Stimulated activated naive CD8-positive, alpha-beta T cell treated with anti-CD3 and anti-CD28 coated beads, Interleukin-15, amount 100 ng/mL, for 72 hours (primary cell): ENCODE results near the gene CACNA1S.

Experiments used
- ATAC-seq: fragments of 150-1000 bp; cut with Tn5 transposase; 2 replicates; pipeline ENCODE4 v1.10.0; 2021; ENCODE audit warnings: mild to moderate bottlenecking, moderate library complexity
- DNase-seq, 2 donors: peaks; one replicate each; pipeline ENCODE4 v3.0.0; 2021 to 2022
- H3K27ac Mint-ChIP-seq, 2 donors: one replicate each; pipeline ENCODE4 v1.8.0; 2022; ENCODE audit warnings: mild to moderate bottlenecking in 2 of 2, mixed read lengths in 2 of 2, moderate library complexity in 2 of 2
- H3K27me3 Mint-ChIP-seq: one replicate; pipeline ENCODE4 v1.8.0; 2022; ENCODE audit warnings: mixed read lengths
- H3K4me1 Mint-ChIP-seq: one replicate; pipeline ENCODE4 v1.8.0; 2022; ENCODE audit warnings: mild to moderate bottlenecking, mixed read lengths
- H3K4me3 Mint-ChIP-seq, 2 donors: one replicate each; pipeline ENCODE4 v1.8.0; 2022; ENCODE audit warnings: mild to moderate bottlenecking in 2 of 2, mixed read lengths in 2 of 2, moderate library complexity in 1 of 2
- H3K9me3 Mint-ChIP-seq, 2 donors: one replicate each; pipeline ENCODE4 v1.8.0; 2022; ENCODE audit warnings: mixed read lengths in 2 of 2

CACNA1S gene

DNA sequence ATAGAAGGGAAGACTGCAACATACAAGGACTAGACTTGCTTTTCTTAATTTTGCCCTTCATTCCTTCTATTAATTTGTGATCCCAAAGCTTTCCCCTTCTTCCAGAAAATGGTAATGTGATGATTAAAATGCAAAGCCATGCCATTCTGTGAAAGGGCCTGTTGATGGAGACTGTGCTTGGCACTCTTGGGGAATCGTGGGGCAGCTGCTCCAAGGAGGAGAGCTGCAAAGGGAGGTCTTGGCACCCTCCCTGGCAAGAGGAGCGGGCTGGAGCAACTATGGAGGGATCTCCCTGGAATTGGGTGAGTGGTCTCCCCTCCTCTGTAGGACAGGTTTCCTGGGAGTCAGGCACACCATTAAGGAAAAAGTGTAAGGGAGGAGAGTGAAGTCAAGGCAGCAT is 16.6 kb downstream of the CACNA1S start:
- no peak overlapping the region for H3K4me3 Mint-ChIP-seq
- ATAC-seq (no peak), DNase-seq (no peak)
- no peaks in the 10 kb centered on the region for H3K9me3 Mint-ChIP-seq
- no peaks in the 10 kb centered on the region for H3K27me3 Mint-ChIP-seq
- no peak overlapping the region for H3K27ac Mint-ChIP-seq
- no peaks in the 10 kb centered on the region for H3K4me1 Mint-ChIP-seq

DNA sequence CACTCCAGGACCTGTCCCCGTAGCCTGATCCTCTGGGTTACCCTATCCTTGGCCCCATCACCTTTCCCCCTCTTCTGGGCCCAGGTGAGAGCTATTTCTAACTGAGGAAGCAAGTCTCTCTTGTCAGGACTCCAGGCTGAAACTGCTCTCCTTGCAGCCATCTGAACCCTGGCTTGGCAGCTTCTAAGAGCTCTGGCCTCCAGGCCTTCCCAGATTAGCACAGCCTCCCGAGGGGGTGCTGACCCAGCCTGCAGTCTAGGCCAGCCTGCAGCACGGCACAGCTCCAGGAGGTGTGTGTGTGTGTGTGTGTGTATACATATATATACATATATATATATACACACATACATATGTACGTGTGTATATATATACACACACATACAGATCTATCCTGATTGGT is 17.4 kb downstream of the CACNA1S start:
- DNase-seq (no peak), ATAC-seq (no peak)
- H3K27me3 Mint-ChIP-seq = no peaks in the 10 kb centered on the region
- no peak overlapping the region for H3K27ac Mint-ChIP-seq
- no peak overlapping the region for H3K4me3 Mint-ChIP-seq
- H3K4me1 Mint-ChIP-seq = no peaks in the 10 kb centered on the region
- no peaks in the 10 kb centered on the region for H3K9me3 Mint-ChIP-seq

DNA sequence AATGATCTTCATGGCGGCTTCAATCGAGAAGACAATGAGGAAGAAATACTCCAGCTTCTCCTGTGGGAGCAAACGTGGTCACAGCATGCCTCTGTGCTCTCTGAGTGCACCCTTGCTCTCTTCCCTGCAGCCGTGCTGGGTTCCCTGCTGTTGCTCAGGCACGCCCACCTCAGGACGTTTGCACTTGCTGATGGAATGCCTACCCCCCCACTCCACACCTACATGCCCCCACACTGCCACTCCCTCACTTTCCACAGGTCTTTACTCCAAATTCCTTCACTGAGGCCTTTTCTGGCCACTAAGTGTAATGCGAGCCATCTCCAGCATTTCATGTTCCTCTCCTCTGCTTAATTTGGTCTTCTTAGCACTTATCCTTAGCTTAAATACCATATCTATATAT is 18.3 kb downstream of the CACNA1S start:
- Mint-ChIP-seq H3K27ac (no peak overlapping the region), H3K4me1 (no peaks in the 10 kb centered on the region), H3K4me3 (no peak overlapping the region), H3K9me3 (no peaks in the 10 kb centered on the region), H3K27me3 (peaks cover 6% of the 10 kb centered on the region)
- DNase-seq = no peak
- no peak for ATAC-seq

DNA sequence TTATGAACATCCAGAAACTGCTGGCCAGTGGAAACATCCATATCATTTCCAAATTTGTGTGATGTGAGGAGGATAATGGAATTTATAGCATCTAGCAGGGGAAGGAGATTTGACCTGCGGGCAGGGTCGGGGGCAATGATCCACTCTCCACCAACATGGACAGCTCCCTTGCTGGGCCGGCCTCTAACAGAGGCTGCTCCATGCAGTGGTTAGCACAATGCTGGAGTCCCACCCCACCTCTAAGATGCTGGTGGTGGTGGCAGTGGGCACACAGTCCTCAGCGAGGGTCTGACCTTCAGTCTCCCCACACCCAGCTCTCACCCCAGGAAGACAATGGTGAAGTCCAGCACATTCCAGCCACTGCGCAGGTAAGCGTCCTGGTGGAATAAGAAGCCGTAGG is 18.7 kb downstream of the CACNA1S start:
- Mint-ChIP-seq H3K9me3 (no peaks in the 10 kb centered on the region), H3K27me3 (peaks cover 7% of the 10 kb centered on the region), H3K4me3 (no peak overlapping the region), H3K27ac (no peak overlapping the region), H3K4me1 (no peaks in the 10 kb centered on the region)
- ATAC-seq (no peak), DNase-seq (no peak)

DNA sequence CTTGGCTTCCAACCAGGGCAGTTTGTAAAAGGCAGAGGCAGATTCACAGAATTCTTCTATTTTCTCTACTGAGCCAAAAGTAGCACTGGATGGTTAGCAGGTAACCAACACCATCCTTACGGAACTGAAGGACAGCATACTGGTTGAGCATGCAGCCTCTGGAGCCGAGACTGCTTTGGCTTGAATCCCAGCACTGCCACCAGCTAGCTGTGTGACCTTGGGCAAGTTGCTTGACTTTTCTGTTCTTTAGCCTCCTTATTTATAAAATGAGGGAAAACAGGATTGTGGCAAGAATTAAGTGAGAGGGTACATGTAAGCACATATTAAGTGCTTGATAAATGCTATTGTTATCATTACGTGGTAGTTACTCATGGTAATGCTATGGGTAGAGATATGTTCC is 19.5 kb downstream of the CACNA1S start:
- H3K27me3 Mint-ChIP-seq = peaks cover 14% of the 10 kb centered on the region
- DNase-seq = no peak
- ATAC-seq = no peak
- no peak overlapping the region for H3K4me3 Mint-ChIP-seq
- no peaks in the 10 kb centered on the region for H3K9me3 Mint-ChIP-seq
- H3K4me1 Mint-ChIP-seq = no peaks in the 10 kb centered on the region
- H3K27ac Mint-ChIP-seq = no peak overlapping the region

DNA sequence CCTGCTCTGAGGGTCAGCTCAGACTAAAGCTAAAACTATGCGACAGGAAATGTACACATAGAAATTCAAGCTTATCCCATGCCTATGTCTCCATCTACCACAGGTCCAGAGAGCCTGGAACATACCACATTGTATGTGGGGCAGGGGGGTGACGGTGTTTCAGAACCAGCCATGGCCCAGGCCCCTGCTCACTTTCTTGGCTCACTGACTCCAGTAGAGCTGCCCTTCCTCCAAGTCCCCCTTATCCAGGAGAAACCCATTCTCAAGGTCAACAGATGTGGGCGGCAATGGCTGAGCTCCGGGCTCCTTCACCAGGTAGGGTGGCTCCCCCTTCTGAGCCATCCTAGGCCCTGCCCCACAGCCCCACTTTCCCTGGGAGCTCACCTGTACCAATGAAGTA is 21.0 kb downstream of the CACNA1S start:
- Mint-ChIP-seq H3K4me3 (no peak overlapping the region), H3K27me3 (peaks cover 20% of the 10 kb centered on the region), H3K4me1 (no peaks in the 10 kb centered on the region), H3K27ac (no peak overlapping the region), H3K9me3 (no peaks in the 10 kb centered on the region)
- ATAC-seq (no peak), DNase-seq (no peak)

DNA sequence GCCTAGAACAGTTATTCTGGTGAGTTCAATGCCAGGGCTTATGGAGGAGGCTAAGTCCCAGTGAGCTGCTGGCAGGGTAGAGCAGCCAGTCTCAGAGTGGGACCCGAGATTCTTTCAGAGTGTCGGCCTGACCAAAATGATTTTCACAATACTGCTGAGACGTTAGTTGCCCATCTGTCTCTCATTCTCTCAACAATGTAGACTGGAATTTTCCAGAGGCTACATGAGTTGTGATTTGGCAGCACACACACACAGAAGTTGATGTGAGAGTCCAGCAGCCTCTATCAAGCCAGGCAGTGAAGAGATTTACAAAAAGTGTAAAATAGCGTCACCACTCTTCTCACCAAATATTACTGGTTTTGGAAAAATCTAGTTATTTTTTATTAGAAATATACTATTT is 21.7 kb downstream of the CACNA1S start:
- no peaks in the 10 kb centered on the region for H3K4me1 Mint-ChIP-seq
- DNase-seq = no peak
- no peaks in the 10 kb centered on the region for H3K9me3 Mint-ChIP-seq
- H3K4me3 Mint-ChIP-seq = no peak overlapping the region
- ATAC-seq = no peak
- H3K27me3 Mint-ChIP-seq = peaks cover 20% of the 10 kb centered on the region
- no peak overlapping the region for H3K27ac Mint-ChIP-seq

DNA sequence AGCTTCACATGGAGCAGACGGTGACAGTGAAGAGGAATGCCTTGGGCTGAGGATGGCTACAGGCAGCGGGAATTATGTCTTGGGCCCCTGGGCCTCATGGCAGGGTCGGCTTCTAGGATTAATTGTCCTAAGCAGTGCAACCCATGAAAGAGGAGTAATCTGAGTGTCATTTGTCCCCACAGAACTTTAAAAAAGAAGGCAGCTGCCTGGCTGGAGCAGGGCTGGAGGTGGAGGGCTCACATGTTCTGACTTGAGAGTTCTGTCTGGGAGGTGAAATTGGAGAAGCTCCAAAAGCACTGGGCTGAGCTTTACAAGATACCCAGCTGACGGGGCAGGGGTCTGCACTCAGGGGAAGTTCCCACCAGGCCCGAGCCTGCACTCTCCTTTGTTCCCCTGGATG is 22.6 kb downstream of the CACNA1S start:
- H3K4me1 Mint-ChIP-seq = no peaks in the 10 kb centered on the region

DNA sequence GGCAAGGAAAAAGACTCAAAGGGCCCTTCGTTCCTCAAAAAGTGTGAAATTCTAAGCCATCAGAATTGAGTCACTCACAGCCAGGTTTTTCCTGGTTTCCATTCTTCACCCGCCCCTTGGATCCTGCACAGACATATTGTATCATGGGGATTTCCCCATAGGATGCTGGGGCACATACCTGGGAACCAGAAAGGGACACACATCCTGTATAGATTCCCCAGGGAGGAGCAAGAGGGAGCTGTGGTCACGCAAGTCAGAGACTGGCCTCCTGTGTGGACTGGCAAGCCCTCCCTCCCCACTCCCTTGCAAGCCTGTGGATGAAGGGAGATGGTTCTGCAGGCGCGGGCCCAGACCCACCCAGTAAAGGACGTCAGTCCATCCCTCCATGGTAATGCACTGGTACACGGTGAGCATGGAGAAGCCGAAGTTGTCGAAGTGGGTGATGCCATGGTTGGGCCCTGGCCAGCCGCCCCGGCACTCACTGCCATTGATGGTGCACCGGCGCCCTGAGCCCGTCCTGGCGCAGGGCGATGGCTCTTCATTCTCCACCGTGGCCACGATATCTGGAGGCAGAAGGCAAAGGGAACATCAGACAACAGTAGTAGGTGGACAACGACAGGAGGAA is 23.2 kb downstream of the CACNA1S start:
- ATAC-seq = no peak
- Mint-ChIP-seq H3K27ac (no peak overlapping the region), H3K9me3 (no peaks in the 10 kb centered on the region)

More for the DNA sequence above, 22.6 kb downstream of the CACNA1S start:
- Mint-ChIP-seq H3K4me3 (no peak overlapping the region), H3K9me3 (no peaks in the 10 kb centered on the region), H3K27ac (no peak overlapping the region), H3K27me3 (peaks cover 25% of the 10 kb centered on the region)
- DNase-seq (no peak), ATAC-seq (no peak)

DNA sequence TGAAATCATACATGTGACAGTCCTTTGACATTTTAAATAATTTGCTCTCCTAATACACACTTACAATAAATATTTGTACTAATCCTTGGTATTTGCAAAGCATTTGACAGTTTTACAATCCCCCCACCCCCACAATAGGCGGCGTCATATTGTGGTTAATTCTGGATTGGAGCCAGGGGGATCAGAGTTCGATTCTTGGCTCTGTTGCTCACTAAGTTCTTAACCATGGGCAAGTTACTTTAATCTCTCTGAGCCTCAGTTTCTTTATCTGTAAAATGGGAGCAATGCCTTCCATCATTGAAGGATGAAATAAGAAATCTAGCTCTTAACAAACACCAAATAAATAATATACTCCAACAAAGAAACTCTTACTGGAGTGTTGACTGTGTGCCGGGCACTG is 23.8 kb downstream of the CACNA1S start:
- peaks cover 25% of the 10 kb centered on the region for H3K27me3 Mint-ChIP-seq
- no peaks in the 10 kb centered on the region for H3K9me3 Mint-ChIP-seq
- H3K27ac Mint-ChIP-seq = no peak overlapping the region
- no peaks in the 10 kb centered on the region for H3K4me1 Mint-ChIP-seq
- ATAC-seq (no peak), DNase-seq (no peak)
- no peak overlapping the region for H3K4me3 Mint-ChIP-seq

More for the DNA sequence above, 23.2 kb downstream of the CACNA1S start:
- H3K4me1 Mint-ChIP-seq = no peaks in the 10 kb centered on the region
- no peak for DNase-seq
- no peak overlapping the region for H3K4me3 Mint-ChIP-seq
- peaks cover 25% of the 10 kb centered on the region for H3K27me3 Mint-ChIP-seq

DNA sequence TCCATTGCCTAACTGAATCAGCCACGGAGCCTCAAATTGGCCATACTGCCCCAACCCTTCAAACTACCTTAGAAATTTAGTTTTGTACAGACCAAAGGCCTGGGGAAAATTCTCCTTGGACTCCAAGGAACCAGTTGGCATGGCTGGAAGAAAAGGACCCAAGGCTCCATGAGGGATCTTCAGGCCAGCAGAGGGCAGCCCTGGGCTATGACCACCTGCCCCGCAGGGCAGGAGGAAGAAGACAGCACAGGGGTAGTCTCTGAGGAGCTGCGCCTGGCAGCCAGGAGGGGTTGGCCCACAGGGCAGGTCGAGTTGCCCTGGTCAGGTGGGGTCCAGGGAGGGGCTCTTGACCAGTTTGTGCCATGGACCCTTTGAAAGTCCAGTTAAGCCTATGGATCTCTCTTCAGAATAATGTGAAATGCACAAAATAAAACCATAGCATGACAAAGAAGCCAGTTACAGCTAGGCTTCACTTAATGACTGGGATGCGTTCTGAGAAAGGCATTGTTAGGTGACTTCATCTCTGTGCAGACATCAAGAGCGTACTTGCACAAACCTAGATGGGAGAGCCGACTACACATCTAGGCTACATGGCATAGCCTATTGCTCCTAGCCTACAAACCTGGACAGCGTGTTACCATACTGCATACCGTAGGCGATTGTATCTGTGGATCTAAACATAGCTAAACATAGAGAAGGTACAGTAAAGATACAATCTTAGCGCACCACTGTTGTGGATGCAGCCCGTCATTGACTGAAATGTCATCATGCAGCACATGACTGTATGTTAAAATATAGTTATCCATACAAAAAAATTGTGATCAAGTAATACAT is 26.1 kb downstream of the CACNA1S start:
- H3K9me3 Mint-ChIP-seq = no peaks in the 10 kb centered on the region
- H3K27ac Mint-ChIP-seq = no peak overlapping the region
- no peak overlapping the region for H3K4me3 Mint-ChIP-seq
- peaks cover 25% of the 10 kb centered on the region for H3K27me3 Mint-ChIP-seq
- ATAC-seq = peak; percentile 85
- peak; percentile 34 to 38 for DNase-seq
- H3K4me1 Mint-ChIP-seq = peaks cover 5% of the 10 kb centered on the region

DNA sequence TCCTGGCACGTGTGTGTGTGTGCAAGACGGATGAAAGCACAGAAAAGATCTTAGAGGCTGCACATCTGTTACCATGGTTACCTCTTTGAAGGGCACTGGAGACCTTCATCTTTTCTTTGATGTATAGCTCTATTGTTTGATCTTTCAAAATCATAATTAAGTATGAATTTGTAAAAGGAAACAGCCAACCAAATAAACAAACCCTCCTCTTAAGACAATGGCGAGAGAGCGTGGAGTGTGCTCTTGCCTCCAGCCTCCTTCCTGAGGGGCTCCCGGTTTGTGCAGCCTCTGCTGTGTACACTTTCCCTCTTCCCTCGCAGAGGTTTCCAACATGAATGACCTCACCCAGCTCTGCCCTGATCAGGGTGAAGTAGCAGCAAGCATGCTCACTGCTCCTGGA is 27.9 kb downstream of the CACNA1S start:
- no peak for ATAC-seq
- peaks cover 5% of the 10 kb centered on the region for H3K4me1 Mint-ChIP-seq
- peak overlapping the region in 1 of 2 donors; percentile 22 for H3K27ac Mint-ChIP-seq
- no peaks in the 10 kb centered on the region for H3K9me3 Mint-ChIP-seq
- no peak overlapping the region for H3K4me3 Mint-ChIP-seq
- no peak for DNase-seq
- H3K27me3 Mint-ChIP-seq = peaks cover 22% of the 10 kb centered on the region

DNA sequence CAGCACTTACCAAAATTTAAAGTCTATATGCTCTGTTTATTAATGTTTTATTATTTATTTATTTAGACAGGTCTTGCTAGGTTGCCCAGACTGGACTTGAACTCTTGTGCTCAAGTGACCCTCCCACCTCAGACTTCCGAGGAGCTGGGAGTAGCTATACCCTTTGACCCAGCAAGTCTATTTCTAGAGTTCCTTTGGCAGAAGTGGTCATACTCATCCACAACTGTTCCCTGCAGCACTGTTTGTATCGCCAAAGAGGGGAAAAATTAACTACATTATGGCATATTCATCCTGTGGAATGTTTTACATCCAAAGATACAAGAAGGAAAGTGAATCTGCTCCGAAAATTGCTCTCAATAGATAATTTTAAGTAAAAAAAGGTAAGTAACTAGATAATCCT is 28.5 kb downstream of the CACNA1S start:
- Mint-ChIP-seq H3K4me1 (peaks cover 5% of the 10 kb centered on the region), H3K9me3 (no peaks in the 10 kb centered on the region), H3K4me3 (no peak overlapping the region), H3K27me3 (peaks cover 18% of the 10 kb centered on the region), H3K27ac (no peak overlapping the region)
- DNase-seq = no peak
- ATAC-seq = no peak

DNA sequence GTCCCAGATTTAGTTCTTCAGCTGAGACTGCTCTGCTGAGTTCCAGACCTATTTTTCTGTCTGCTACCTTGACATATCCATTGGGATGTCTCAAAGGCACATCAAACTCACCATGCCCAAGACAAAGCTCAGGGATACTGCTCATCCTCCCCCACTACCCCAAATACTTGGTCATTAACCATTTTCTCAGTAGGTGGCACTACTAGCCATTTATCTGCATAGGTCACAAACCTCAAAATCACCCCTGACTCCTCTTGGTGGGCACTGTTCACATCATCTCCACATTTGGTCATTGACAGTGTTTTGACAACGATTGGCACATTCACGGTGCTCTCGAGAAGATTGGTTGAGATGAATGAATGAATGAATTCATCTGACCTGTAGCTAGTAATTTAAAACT is 32.1 kb downstream of the CACNA1S start:
- Mint-ChIP-seq H3K4me3 (no peak overlapping the region), H3K9me3 (no peaks in the 10 kb centered on the region), H3K27me3 (peaks cover 5% of the 10 kb centered on the region), H3K27ac (no peak overlapping the region), H3K4me1 (peaks cover 5% of the 10 kb centered on the region)
- DNase-seq = no peak
- ATAC-seq = no peak

DNA sequence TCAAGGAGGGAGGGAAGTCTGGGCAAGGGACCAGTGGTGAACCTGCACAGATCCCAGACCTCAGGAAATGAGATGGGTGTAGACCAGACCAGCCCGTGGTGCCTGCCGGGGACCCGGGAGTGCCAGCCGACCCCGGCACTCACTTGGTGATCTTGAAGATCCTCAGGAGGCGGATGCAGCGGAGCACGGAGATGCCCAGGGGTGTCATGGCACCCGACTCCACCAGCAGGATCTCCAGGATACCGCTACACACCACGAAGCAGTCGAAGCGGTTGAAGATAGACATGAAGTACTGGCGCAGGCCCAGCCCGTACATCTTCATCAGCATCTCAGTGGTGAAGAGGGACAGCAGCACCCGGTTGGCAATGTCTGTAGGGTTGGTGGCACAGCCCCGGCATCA is 34.5 kb downstream of the CACNA1S start:
- Mint-ChIP-seq H3K9me3 (no peaks in the 10 kb centered on the region), H3K27me3 (no peaks in the 10 kb centered on the region), H3K27ac (no peak overlapping the region), H3K4me1 (peaks cover 5% of the 10 kb centered on the region), H3K4me3 (no peak overlapping the region)
- ATAC-seq = no peak
- DNase-seq = no peak

DNA sequence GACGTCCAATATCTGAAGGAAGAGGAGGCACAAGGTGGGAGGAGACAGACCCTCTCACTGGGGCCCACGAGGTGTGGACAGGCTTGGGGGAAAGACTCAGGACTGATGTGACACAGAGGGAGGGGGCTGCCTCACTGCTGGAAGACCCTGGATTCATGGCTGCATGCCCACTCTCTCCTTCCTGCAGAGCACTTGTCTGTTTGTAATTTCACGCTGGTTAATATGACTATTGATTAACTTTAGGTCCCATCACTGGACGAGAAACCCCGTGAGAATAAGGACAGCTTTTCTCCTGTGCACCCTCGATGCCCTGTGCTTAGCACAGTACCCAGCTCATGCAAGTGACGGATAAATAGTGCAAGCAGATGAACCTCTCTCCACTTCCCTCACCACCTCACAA is 35.1 kb downstream of the CACNA1S start:
- peaks cover 5% of the 10 kb centered on the region for H3K4me1 Mint-ChIP-seq
- ATAC-seq (no peak), DNase-seq (no peak)
- peak overlapping the region in 1 of 2 donors; percentile 79 for H3K27ac Mint-ChIP-seq
- no peaks in the 10 kb centered on the region for H3K9me3 Mint-ChIP-seq
- H3K27me3 Mint-ChIP-seq = no peaks in the 10 kb centered on the region
- no peak overlapping the region for H3K4me3 Mint-ChIP-seq

DNA sequence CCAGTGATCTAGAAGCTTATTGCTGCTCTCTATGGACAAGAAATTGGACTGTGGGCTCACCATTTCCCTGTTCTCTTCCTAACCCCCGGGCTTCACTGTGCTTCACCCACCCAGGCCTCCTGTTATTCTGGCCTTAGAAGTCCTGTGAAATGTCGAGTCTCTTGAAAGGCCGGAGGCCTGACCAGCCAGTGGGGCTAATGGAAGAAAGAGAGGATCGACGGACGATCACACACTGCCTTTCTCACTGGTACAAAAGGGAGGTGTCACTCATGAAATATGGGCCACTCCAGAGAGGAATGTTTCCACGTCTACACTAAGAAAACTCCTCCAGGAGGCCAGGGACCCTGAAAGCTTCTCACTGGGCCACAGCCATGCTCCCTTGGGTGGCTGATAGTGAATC is 36.1 kb downstream of the CACNA1S start:
- no peaks in the 10 kb centered on the region for H3K4me1 Mint-ChIP-seq
- no peaks in the 10 kb centered on the region for H3K27me3 Mint-ChIP-seq
- H3K4me3 Mint-ChIP-seq = no peak overlapping the region
- ATAC-seq (no peak), DNase-seq (no peak)
- no peak overlapping the region for H3K27ac Mint-ChIP-seq
- no peaks in the 10 kb centered on the region for H3K9me3 Mint-ChIP-seq
